GM19468 (cell line): Measurements from ENCODE around the gene MAL.
"Not testable (repeated sequence)": the region's sequence is repeated elsewhere in the genome, so short reads cannot be mapped to it uniquely, and the experiment has no call there.

Experiments
- ATAC-seq: cut with Tn5 transposase; IDR thresholded peaks from one replicate; pipeline ENCODE4 v1.9.1; 2021; ENCODE audit warnings: mild to moderate bottlenecking, moderate library complexity, moderate number of reproducible peaks; ENCODE audit not compliant: unreplicated experiment; ENCODE audit errors: extremely low read depth

MAL gene

GRCh38 chr2:95076705-95077529 is 51.4 kb downstream of the MAL start:
- ATAC-seq, result peak; percentile 66

GRCh38 chr2:95077530-95077825 is 52.0 kb downstream of the MAL start:
- no peak for ATAC-seq

GRCh38 chr2:95077861-95078603 is 52.5 kb downstream of the MAL start:
- no peak for ATAC-seq

GRCh38 chr2:95079199-95079683 is 53.7 kb downstream of the MAL start:
- ATAC-seq, result no peak

- no peak for ATAC-seq
These were observed 57.0 kb downstream of the MAL start for GRCh38 chr2:95082477-95082876.

GRCh38 chr2:95086017-95086416 is 60.5 kb downstream of the MAL start:
- ATAC-seq, result no peak

GRCh38 chr2:95087379-95087778 is 61.9 kb downstream of the MAL start:
- ATAC-seq, result no peak

- ATAC-seq, result no peak
These were observed 66.5 kb downstream of the MAL start for GRCh38 chr2:95091885-95092555.

- not testable (repeated sequence) for ATAC-seq
These were observed 72.8 kb downstream of the MAL start for GRCh38 chr2:95098273-95098672.

GRCh38 chr2:95099910-95100309 is 74.4 kb downstream of the MAL start:
- ATAC-seq, result no peak
